Fibroblast of lung (primary cell): ENCODE data around the gene TMPRSS9.

Experiments used
- EZH2 ChIP-seq: IDR thresholded peaks from 2 replicates; pipeline ENCODE4 v1.5.1; 2012; ENCODE audit warnings: low read length, control low read depth, mild to moderate bottlenecking; ENCODE audit errors: missing control alignments
- TF ChIP-seq, protein P1 (sequence below), 2 donors: IDR thresholded peaks in 1 of 2; conservative IDR thresholded peaks in 1 of 2; 1 replicate in 1 of 2; 2 replicates in 1 of 2; pipeline ENCODE4 v1.5.1; 2011 to 2012; ENCODE audit warnings: low read length in 2 of 2, control low read depth in 1 of 2, inconsistent platforms in 1 of 2, low read depth in 1 of 2, mild to moderate bottlenecking in 1 of 2

DNA sequence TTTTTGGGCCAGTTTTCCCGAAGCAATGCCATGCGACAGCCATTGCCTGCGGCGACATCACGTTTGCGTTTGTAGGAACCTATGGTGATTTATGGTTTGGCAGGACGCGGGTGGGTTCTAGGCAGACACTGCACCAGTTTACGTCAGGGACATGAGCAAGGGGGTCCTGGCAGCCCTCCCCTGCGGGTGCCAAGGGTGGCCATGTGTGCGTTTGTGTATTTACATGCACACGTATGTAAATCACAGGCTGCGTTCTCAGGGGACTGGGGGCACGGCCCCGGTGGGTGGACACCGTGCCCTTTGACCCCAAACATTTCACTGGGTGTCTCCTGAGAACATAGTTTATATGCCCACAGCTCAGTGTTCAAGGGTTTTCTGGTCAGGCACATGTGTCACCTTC, 9.4 kb upstream of the TMPRSS9 start:
- TF ChIP-seq, protein P1, sequence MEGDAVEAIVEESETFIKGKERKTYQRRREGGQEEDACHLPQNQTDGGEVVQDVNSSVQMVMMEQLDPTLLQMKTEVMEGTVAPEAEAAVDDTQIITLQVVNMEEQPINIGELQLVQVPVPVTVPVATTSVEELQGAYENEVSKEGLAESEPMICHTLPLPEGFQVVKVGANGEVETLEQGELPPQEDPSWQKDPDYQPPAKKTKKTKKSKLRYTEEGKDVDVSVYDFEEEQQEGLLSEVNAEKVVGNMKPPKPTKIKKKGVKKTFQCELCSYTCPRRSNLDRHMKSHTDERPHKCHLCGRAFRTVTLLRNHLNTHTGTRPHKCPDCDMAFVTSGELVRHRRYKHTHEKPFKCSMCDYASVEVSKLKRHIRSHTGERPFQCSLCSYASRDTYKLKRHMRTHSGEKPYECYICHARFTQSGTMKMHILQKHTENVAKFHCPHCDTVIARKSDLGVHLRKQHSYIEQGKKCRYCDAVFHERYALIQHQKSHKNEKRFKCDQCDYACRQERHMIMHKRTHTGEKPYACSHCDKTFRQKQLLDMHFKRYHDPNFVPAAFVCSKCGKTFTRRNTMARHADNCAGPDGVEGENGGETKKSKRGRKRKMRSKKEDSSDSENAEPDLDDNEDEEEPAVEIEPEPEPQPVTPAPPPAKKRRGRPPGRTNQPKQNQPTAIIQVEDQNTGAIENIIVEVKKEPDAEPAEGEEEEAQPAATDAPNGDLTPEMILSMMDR (conservative IDR thresholded peaks at IDR 0.05 in 1 of 2, IDR thresholded peaks at IDR 0.05 in 1 of 2; ENCODE audit: low read depth in 1 of 2, low read length in 2 of 2): no peak
- no peak for TF ChIP-seq EZH2
